Stimulated activated CD4-positive, alpha-beta T cell treated with anti-CD3 and anti-CD28 coated beads, Interleukin-2, amount 100 ng/mL, for 48 hours (primary cell): ENCODE results near the gene PLPPR3.

ENCODE experiments used
- DNase-seq, 2 donors: peaks; one replicate each; pipeline ENCODE4 v3.0.0-alpha.2; 2020

Gene PLPPR3

GRCh38 chr19:795691-796581 is 25.8 kb downstream of the PLPPR3 start:
- DNase-seq = no peak

GRCh38 chr19:795073-795611 is 26.6 kb downstream of the PLPPR3 start:
- no peak for DNase-seq

- no peak for DNase-seq
Measured at GRCh38 chr19:793806-794205, 27.9 kb downstream of the PLPPR3 start.

- no peak for DNase-seq
Measured at GRCh38 chr19:792306-792885, 29.4 kb downstream of the PLPPR3 start.

GRCh38 chr19:791567-792305 is 30.0 kb downstream of the PLPPR3 start:
- DNase-seq = no peak

- DNase-seq = no peak
Measured at GRCh38 chr19:791007-791566, 30.7 kb downstream of the PLPPR3 start.

GRCh38 chr19:789701-790060 is 32.1 kb downstream of the PLPPR3 start:
- no peak for DNase-seq

- DNase-seq = no peak
Measured at GRCh38 chr19:788983-789700, 32.6 kb downstream of the PLPPR3 start.

- DNase-seq = no peak
Measured at GRCh38 chr19:788686-788982, 33.1 kb downstream of the PLPPR3 start.

GRCh38 chr19:787536-787935 is 34.2 kb downstream of the PLPPR3 start:
- DNase-seq = no peak

GRCh38 chr19:784541-784940 is 37.2 kb downstream of the PLPPR3 start:
- DNase-seq = no peak

- no peak for DNase-seq
Measured at GRCh38 chr19:782878-783668, 38.7 kb downstream of the PLPPR3 start.

- no peak for DNase-seq
Measured at GRCh38 chr19:782185-782877, 39.4 kb downstream of the PLPPR3 start.

- DNase-seq = no peak
Measured at GRCh38 chr19:781800-782184, 40.0 kb downstream of the PLPPR3 start.

GRCh38 chr19:780935-781334 is 40.8 kb downstream of the PLPPR3 start:
- DNase-seq = no peak

- DNase-seq = no peak
Measured at GRCh38 chr19:778910-779653, 42.7 kb downstream of the PLPPR3 start.

GRCh38 chr19:776549-776948 is 45.2 kb downstream of the PLPPR3 start:
- no peak for DNase-seq

GRCh38 chr19:772730-773436 is 48.9 kb downstream of the PLPPR3 start:
- DNase-seq = no peak

GRCh38 chr19:772063-772462 is 49.7 kb downstream of the PLPPR3 start:
- no peak for DNase-seq

GRCh38 chr19:771332-771785 is 50.4 kb downstream of the PLPPR3 start:
- peak; percentile 13 to 24 for DNase-seq
